Ovary (tissue), 3 donors: ENCODE measurements around the gene TGIF2.

Experiments
- CTCF ChIP-seq, 3 donors: fragments of 450-650 bp in 2 of 3; fragments of 200-600 bp in 1 of 3; IDR thresholded peaks; one replicate each; pipeline versions ENCODE4 v1.5.1 to v1.8.0; 2016 to 2022; ENCODE audit warnings: antibody characterized with exemption in 3 of 3, mild to moderate bottlenecking in 1 of 3
- EP300 ChIP-seq: sonication (generic); formaldehyde crosslinking; IDR thresholded peaks from one replicate; pipeline ENCODE4 v1.6.1; 2017; ENCODE audit warnings: antibody characterized with exemption
- POLR2A ChIP-seq: fragments of 450-650 bp; IDR thresholded peaks from one replicate; pipeline ENCODE4 v1.6.1; 2017; ENCODE audit warnings: antibody characterized with exemption, mild to moderate bottlenecking, moderate library complexity
- donor health status: DM: no; HTN: no; CAD: no.

- no peak for TF ChIP-seq CTCF (IDR thresholded peaks at IDR 0.05)
- no peak for TF ChIP-seq POLR2A
- no peak for TF ChIP-seq EP300
Measured at GRCh38 chr20:36528875-36529417, 44.5 kb upstream of the TGIF2 start.
